GM06990 (cell line): ENCODE data around the gene SLC8B1.

Source experiments
- DNase-seq: peaks from one replicate; pipeline ENCODE4 v3.0.0-alpha.2; 2011; ENCODE audit not compliant: insufficient read length; ENCODE audit errors: extremely low read depth
- H3K27me3 ChIP-seq: replicated peaks from 2 replicates; pipeline ENCODE4 v1.6.0; 2011; ENCODE audit warnings: low read length; ENCODE audit not compliant: control insufficient read depth, insufficient read depth
- H3K36me3 ChIP-seq: 2 replicates; pipeline ENCODE4 v1.5.1; 2011; ENCODE audit warnings: low read length; ENCODE audit not compliant: control insufficient read depth, insufficient read depth
- H3K4me3 ChIP-seq: replicated peaks from 2 replicates; pipeline ENCODE4 v1.5.1; 2011; ENCODE audit warnings: low read depth, mild to moderate bottlenecking, control low read depth, low read length
- TF ChIP-seq, protein P1 (sequence below): IDR thresholded peaks from 2 replicates; pipeline ENCODE4 v1.5.1; 2011; ENCODE audit warnings: low read length, control low read depth, mild to moderate bottlenecking, inconsistent platforms; ENCODE audit not compliant: insufficient read depth, poor library complexity, severe bottlenecking

SLC8B1 gene

DNA sequence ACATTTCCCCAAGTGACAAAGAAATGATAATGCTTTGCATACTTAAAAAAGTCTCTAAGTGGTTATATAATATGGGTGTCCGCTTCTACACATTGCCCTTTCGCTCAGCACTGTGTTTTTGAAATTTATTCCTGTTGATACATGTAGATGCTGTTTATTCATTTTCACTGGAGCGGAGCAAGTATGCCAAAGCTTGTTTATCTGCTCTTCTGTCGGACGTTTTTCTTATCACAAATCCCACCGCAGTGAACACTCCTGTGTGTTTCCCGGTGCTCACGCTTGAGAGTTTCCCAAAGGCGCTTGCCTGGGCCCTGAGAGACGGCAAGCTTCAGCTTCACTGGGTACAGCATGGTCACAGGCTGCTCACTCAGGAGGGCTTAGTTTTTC is 63.5 kb downstream of the SLC8B1 start:
- H3K36me3 ChIP-seq, result peaks cover 25% of the 10 kb centered on the region
- H3K4me3 ChIP-seq, result no peak overlapping the region
- H3K27me3 ChIP-seq, result no peaks in the 10 kb centered on the region
- TF ChIP-seq, protein P1, sequence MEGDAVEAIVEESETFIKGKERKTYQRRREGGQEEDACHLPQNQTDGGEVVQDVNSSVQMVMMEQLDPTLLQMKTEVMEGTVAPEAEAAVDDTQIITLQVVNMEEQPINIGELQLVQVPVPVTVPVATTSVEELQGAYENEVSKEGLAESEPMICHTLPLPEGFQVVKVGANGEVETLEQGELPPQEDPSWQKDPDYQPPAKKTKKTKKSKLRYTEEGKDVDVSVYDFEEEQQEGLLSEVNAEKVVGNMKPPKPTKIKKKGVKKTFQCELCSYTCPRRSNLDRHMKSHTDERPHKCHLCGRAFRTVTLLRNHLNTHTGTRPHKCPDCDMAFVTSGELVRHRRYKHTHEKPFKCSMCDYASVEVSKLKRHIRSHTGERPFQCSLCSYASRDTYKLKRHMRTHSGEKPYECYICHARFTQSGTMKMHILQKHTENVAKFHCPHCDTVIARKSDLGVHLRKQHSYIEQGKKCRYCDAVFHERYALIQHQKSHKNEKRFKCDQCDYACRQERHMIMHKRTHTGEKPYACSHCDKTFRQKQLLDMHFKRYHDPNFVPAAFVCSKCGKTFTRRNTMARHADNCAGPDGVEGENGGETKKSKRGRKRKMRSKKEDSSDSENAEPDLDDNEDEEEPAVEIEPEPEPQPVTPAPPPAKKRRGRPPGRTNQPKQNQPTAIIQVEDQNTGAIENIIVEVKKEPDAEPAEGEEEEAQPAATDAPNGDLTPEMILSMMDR, result no peak
- no peak for DNase-seq

DNA sequence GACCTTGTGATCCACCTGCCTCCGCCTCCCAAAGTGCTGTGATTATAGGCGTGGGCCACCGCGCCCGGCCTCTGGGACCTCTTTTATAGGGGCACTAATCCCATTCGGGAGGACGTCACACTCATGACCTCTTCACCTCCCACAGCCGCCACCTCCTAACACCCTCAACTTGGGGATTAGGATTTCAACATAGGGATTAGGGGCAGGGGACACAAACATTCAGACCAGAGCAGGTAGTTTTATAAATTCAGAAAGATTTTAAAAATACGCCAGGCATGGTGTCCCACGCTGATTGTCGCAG is 64.2 kb downstream of the SLC8B1 start:
- Histone ChIP-seq H3K27me3 (no peaks in the 10 kb centered on the region), H3K4me3 (no peak overlapping the region), H3K36me3 (peaks cover 28% of the 10 kb centered on the region)
- TF ChIP-seq, protein P1, result no peak
- no peak for DNase-seq

DNA sequence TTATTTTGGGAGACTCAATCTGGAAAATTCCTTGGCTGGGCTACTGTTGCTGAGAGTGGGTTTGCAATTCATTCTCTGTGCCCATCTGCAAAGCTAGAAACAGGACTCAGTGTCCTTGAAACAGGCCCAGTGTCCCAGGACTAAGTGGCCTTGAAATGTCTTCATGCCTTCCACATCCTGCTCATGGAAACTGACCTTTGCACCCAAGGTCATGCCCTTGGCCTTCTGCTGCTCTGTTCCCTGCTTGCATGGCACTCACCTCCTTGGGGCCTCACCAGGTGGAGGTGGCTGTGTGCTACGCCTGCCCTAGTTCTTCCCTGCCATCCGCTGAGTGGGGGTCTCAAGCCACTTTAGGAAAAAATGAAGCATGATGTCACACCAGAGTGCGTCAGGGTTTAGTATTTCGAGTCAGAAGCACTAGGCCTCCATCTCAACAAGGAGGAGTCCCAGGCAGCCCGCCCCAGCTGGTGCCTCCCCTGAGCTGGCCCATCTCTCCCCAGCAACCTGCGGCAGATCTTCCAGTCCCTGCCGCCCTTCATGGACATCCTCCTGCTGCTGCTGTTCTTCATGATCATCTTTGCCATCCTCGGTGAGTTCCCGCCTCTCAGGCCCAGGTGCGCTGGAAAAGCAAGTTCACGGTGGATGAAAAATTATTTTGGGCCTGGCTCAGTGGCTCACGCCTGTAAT is 65.5 kb downstream of the SLC8B1 start:
- H3K4me3 ChIP-seq, result no peak overlapping the region
- no peaks in the 10 kb centered on the region for H3K27me3 ChIP-seq
- H3K36me3 ChIP-seq, result peaks cover 31% of the 10 kb centered on the region
- TF ChIP-seq, protein P1, result no peak
- DNase-seq, result no peak

DNA sequence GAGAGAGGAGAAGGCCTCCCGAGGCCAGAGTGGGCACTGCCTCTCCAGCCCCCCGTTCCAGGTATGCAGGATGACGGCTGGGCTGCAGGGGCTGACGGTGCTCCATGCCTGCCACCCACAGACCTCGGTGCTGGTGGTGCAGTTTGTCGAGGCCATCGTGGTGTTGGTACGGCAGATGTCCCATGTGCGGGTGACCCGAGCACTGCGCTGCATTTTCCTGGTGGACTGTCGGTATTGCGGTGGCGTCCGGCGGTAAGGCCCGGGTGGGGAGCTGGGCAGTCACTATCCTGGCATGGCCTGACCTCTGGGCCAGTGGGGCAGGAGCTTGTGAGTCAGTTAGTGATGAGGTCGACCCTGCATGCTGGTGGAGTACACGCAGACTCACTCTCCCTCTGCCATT is 66.3 kb downstream of the SLC8B1 start:
- no peak overlapping the region for H3K4me3 ChIP-seq
- no peak for DNase-seq
- no peaks in the 10 kb centered on the region for H3K27me3 ChIP-seq
- TF ChIP-seq, protein P1, result no peak
- peaks cover 31% of the 10 kb centered on the region for H3K36me3 ChIP-seq

DNA sequence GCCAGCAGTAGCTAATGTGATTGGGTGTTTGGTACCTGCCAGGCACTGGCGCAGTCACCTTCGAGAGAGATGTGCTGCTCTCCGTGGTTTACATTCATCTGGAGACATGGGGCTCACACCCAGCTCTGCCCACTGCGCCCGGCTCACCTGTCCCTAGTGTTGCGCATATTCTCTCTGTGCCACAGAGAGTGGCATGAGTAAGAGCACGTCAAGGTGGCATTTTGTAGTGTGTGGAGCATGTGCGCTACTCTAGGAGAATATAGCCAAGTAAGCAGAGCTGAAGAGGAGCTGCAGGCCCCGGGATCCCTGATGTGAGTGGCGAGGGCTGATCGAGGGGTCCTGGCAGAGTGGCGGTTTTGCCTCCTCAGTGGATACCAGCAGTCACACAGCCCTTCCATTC is 66.8 kb downstream of the SLC8B1 start:
- peaks cover 32% of the 10 kb centered on the region for H3K36me3 ChIP-seq

More for the DNA sequence above, 66.8 kb downstream of the SLC8B1 start:
- DNase-seq, result no peak
- Histone ChIP-seq H3K4me3 (no peak overlapping the region), H3K27me3 (no peaks in the 10 kb centered on the region)
- TF ChIP-seq, protein P1, result no peak
